Subcutaneous adipose tissue (tissue), 4 donors: ENCODE results near the gene CRYZL1. TPM values are rescaled to one million over a fixed set of nuclear protein-coding genes. Genes with fewer than 3 reads are reported as not detected.

Experiments used
- total RNA-seq, 4 donors: library from RNA; depleted of rRNA; stranded (reverse); fragments of >200 nt; gene quantifications; one replicate each; pipeline ENCODE4 v1.1.0, GENCODE V29; 2016
- TF ChIP-seq, protein P1 (sequence below): fragments of 450-650 bp; IDR thresholded peaks from one replicate; pipeline ENCODE4 v1.5.1; 2016; ENCODE audit warnings: low read depth, mild to moderate bottlenecking, control low read depth, antibody characterized with exemption, moderate library complexity

CRYZL1 gene
- total RNA-seq, 4 donors from 2014 or later: 45.9 to 85.6 (median 69.2) TPM

DNA sequence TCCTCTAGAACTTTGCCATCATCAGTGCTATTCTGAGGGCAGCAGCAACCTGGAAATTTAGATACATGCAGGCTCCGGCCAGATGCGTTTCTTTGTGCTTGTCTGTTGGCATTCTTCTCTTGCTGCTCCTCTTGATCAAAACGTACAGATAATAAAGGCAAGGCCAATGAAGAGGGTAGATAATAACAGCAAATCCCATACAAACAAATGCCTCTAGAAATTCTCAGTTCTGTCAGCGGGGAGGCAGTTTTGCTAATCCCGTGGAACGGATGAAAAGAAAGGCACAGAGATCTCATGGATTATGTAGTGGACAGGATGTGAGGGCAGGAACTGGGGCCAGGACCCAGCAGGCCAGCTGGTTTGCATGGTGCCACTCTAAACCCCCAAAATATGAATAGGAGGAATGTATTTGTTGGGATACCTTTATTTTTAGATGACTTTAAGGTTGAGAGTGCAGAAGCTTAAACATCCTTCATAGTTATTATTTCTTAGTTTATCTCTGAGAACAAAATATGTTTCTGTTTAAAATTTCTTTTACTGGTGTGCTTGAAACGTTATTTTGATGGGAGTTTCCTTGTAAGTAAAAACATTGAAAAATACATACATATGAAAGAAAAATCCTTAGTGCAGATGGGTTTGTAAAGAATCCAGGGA, 2.2 kb upstream of the CRYZL1 start:
- TF ChIP-seq, protein P1, sequence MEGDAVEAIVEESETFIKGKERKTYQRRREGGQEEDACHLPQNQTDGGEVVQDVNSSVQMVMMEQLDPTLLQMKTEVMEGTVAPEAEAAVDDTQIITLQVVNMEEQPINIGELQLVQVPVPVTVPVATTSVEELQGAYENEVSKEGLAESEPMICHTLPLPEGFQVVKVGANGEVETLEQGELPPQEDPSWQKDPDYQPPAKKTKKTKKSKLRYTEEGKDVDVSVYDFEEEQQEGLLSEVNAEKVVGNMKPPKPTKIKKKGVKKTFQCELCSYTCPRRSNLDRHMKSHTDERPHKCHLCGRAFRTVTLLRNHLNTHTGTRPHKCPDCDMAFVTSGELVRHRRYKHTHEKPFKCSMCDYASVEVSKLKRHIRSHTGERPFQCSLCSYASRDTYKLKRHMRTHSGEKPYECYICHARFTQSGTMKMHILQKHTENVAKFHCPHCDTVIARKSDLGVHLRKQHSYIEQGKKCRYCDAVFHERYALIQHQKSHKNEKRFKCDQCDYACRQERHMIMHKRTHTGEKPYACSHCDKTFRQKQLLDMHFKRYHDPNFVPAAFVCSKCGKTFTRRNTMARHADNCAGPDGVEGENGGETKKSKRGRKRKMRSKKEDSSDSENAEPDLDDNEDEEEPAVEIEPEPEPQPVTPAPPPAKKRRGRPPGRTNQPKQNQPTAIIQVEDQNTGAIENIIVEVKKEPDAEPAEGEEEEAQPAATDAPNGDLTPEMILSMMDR: no peak

DNA sequence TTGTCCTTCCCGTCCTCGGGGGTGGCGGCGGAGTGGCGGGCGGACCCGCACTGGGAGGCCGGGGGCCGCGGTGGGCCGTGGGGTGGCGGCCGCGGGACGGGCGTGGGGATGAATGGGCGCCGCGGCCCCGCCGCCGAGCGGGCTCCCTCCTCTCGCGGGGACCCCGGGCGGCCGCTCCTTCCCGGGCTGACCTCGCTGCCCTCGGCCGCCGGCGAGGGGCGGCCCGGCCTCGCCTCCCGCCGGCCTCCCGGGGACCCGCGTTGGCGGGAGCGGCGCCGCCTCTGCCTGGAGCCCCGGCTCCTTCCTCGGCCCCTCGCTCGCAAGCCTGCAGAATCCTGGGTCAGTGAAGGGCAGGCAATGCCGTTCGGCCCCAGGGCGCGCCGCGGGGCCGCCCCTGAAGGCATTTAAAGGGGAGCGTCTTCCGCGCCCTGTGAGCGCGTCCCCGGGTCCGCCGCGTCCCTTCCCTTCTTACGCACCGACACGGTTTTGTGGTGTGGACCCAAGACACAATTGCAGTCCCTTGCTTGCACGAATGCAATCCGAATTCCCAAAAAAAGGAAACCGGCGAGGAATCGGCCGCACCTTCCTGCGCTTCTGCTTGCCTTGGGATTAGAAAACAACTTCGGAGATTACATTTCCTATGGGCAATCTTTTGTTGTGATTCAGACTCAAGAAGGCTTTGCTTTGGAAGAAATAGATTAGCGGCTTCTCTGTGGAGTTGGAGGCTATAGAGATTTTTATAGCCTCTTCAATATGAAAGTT, 1.5 kb upstream of the CRYZL1 start:
- TF ChIP-seq, protein P1: no peak

DNA sequence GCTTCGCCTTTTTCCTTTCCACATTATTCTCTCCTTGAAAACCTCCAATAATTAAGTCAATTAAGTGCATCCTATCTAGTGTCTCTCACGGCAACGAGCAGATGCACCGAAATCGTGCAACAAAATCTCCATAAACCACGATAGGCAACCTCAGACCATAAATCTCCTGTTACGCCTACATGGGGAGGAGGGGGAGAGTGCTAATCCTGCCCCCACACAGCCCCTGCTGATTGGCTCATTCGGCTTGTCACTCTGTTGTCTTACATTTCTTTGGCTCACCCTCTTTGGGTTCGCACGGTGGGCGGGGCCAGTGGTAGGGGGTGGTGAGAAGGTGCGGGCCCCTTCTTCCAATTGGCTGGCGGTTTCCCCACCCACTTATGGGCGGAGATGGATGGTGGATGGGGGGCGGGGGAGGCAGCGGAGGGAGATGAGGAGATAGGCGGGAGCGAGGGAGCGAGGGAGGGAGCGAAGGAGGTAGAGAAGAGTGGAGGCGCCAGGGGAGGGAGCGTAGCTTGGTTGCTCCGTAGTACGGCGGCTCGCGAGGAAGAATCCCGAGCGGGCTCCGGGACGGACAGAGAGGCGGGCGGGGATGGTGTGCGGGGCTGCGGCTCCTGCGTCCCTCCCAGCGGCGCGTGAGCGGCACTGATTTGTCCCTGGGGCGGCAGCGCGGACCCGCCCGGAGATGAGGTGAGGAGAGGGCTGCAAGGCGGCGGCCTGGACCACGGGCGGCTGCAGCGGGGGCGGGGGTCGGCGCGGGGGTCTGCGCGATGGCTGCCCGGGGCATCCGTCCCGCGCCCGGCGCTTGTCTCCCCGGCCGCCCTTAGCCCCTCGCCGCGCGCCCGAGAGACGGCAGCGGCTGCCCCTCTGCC, 720 bp upstream of the CRYZL1 start, which contains the start of gene ITSN1:
TSS of gene ITSN1 (plus strand) at position 475 of the 869 bp plus-strand sequence. CDS start 76,328 bp downstream, outside the sequence.
- TF ChIP-seq, protein P1: no peak

DNA sequence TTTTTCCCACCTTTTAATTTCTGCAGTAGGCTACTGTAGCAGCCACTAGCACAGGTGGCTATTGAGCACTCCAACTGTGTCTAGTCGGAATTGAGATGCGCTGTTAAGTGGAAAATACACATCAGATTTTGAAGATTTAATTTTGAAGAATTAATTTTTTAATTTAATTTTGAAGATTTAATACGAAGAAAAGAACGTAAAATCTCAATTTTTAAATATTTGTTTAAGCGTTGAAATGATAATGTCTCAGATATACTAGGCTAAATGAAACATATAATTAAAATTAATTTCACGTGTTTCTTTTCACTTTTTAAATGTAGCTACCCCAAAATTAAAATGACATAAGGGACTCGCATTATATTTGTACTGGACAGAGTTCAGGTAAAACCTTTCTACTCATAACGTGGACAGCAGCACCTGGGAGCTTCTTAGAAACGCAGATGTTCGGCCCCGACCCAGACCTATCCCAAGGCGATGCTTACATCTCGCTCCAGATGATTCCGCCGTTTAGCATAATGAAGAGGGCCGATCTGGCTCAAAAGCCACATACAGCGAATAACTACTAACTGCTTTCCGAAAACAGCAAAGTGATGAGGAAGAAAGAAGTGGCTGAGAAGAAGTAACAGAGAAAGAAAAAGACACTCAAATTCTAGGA, 717 bp downstream of the CRYZL1 start:
- TF ChIP-seq, protein P1: no peak

DNA sequence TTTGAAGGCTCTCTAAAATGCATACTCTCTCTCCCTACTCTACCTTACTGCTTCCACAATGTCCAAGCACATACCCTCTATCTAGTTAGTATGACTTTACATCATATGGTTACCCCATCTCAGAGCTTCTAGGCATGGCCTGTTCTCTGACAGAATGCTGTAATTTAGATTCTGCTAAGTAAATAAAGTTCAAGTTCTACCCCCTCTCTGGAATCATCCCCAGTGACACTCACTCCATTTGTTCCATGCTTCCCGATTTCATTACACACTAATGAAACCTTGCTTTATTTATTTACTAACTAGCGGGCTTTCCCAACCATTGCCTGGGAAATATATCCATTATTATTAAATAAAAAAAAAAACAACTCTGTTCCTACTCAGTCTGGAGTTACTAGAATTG, 7.3 kb downstream of the CRYZL1 start:
- TF ChIP-seq, protein P1: no peak

DNA sequence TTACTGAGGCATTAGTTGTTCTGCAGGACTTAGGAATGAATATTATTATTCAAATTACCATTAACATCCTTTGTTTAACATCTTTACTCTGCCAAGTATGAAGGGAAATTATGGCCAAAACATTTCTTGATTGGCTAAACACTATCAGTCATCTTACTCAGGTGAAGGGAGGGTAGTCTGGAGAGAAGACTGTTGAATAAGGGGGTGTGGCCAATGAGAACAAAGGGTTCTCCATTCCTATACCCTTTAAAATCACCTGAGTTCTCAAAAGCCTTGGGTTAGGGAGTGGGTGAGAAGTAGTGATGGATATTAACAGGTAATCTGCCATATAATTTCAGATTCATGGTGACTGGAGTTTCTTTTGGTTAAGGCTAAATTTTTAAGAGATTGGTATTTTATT, 19.3 kb downstream of the CRYZL1 start:
- TF ChIP-seq, protein P1: no peak
